Cerebellar cortex (tissue), 1 donor: Measurements from ENCODE around the gene GMCL2.

Experiments
- DNase-seq: peaks from one replicate; pipeline ENCODE4 v3.0.0-alpha.2; 2015; ENCODE audit warnings: low spot score

The GMCL2 gene

GRCh38 chr5:178221282-178221681 lies 34.1 kb upstream of the GMCL2 start:
- DNase-seq = no peak

GRCh38 chr5:178218827-178219226 lies 31.7 kb upstream of the GMCL2 start:
- DNase-seq = no peak

GRCh38 chr5:178218237-178218776 lies 31.1 kb upstream of the GMCL2 start:
- no peak for DNase-seq

- no peak for DNase-seq
Observed at GRCh38 chr5:178216779-178217178, 29.6 kb upstream of the GMCL2 start.

GRCh38 chr5:178216088-178216534 lies 28.9 kb upstream of the GMCL2 start:
- DNase-seq = no peak

- no peak for DNase-seq
Observed at GRCh38 chr5:178215280-178216002, 28.3 kb upstream of the GMCL2 start.

- no peak for DNase-seq
Observed at GRCh38 chr5:178214160-178214803, 27.1 kb upstream of the GMCL2 start.

- DNase-seq = no peak
Observed at GRCh38 chr5:178213748-178214151, 26.6 kb upstream of the GMCL2 start.

- no peak for DNase-seq
Observed at GRCh38 chr5:178213003-178213461, 25.9 kb upstream of the GMCL2 start.

- no peak for DNase-seq
Observed at GRCh38 chr5:178212241-178213002, 25.3 kb upstream of the GMCL2 start.

- DNase-seq = no peak
Observed at GRCh38 chr5:178211095-178212048, 24.2 kb upstream of the GMCL2 start.

GRCh38 chr5:178210686-178211085 lies 23.5 kb upstream of the GMCL2 start:
- DNase-seq = no peak

GRCh38 chr5:178210073-178210535 lies 22.9 kb upstream of the GMCL2 start:
- DNase-seq = no peak

GRCh38 chr5:178209334-178210072 lies 22.3 kb upstream of the GMCL2 start:
- no peak for DNase-seq

GRCh38 chr5:178208540-178209227 lies 21.5 kb upstream of the GMCL2 start:
- DNase-seq = no peak

GRCh38 chr5:178207917-178208280 lies 20.7 kb upstream of the GMCL2 start:
- DNase-seq = no peak

- peak; percentile 78 for DNase-seq
Observed at GRCh38 chr5:178207183-178207916, 20.2 kb upstream of the GMCL2 start.

- DNase-seq = no peak
Observed at GRCh38 chr5:178206166-178207101, 19.3 kb upstream of the GMCL2 start.
